CD4-positive, alpha-beta T cell treated with Interleukin-6 for 4 hours (primary cell): Measurements from ENCODE around the gene PDHX.
"Not testable (repeated sequence)": the region's sequence is repeated elsewhere in the genome, so short reads cannot be mapped to it uniquely, and the experiment has no call there.

Experiments
- DNase-seq: peaks from one replicate; pipeline ENCODE4 v3.0.0-alpha.2; 2020; ENCODE audit warnings: mixed read lengths

Gene PDHX

GRCh38 chr11:34913556-34913955 is 2.9 kb upstream of the PDHX start:
- DNase-seq, result not testable (repeated sequence)

GRCh38 chr11:34915136-34916014 is 1.0 kb upstream of the PDHX start:
- no peak for DNase-seq

- DNase-seq, result no peak
Observed at GRCh38 chr11:34916843-34917770, 689 bp downstream of the PDHX start.

GRCh38 chr11:34921156-34921555 is 4.7 kb downstream of the PDHX start:
- DNase-seq, result no peak

- DNase-seq, result no peak
Observed at GRCh38 chr11:34924714-34925113, 8.3 kb downstream of the PDHX start.

GRCh38 chr11:34926101-34926830 is 9.8 kb downstream of the PDHX start:
- DNase-seq, result peak; percentile 23

GRCh38 chr11:34926831-34927132 is 10.4 kb downstream of the PDHX start:
- no peak for DNase-seq

- DNase-seq, result no peak
Observed at GRCh38 chr11:34928268-34928959, 12.0 kb downstream of the PDHX start.

GRCh38 chr11:34928960-34929680 is 12.7 kb downstream of the PDHX start:
- DNase-seq, result no peak

- no peak for DNase-seq
Observed at GRCh38 chr11:34929794-34930763, 13.7 kb downstream of the PDHX start.

- no peak for DNase-seq
Observed at GRCh38 chr11:34936945-34937629, 20.7 kb downstream of the PDHX start.

- DNase-seq, result no peak
Observed at GRCh38 chr11:34938611-34939010, 22.2 kb downstream of the PDHX start.

- no peak for DNase-seq
Observed at GRCh38 chr11:34940026-34940677, 23.7 kb downstream of the PDHX start.

- DNase-seq, result no peak
Observed at GRCh38 chr11:34941688-34942087, 25.3 kb downstream of the PDHX start.

GRCh38 chr11:34944692-34945091 is 28.3 kb downstream of the PDHX start:
- no peak for DNase-seq

- DNase-seq, result no peak
Observed at GRCh38 chr11:34948696-34949095, 32.3 kb downstream of the PDHX start.

GRCh38 chr11:34953955-34954354 is 37.5 kb downstream of the PDHX start:
- DNase-seq, result no peak

GRCh38 chr11:34957206-34957605 is 40.8 kb downstream of the PDHX start:
- DNase-seq, result no peak

- no peak for DNase-seq
Observed at GRCh38 chr11:34957606-34958005, 41.2 kb downstream of the PDHX start.
